Ishikawa (cell line): ENCODE results near the gene SPRTN.

ENCODE experiments used
- CEBPB ChIP-seq: IDR thresholded peaks from 2 replicates; pipeline ENCODE4 v1.6.1; 2012
- CREB1 ChIP-seq: IDR thresholded peaks from 2 replicates; pipeline ENCODE4 v1.6.1; 2012; ENCODE audit warnings: low read depth
- EGR1 ChIP-seq: IDR thresholded peaks from 2 replicates; pipeline ENCODE4 v1.6.1; 2012
- EP300 ChIP-seq: IDR thresholded peaks from 2 replicates; pipeline ENCODE4 v1.6.1; 2012; ENCODE audit warnings: borderline replicate concordance
- FOXM1 ChIP-seq: IDR thresholded peaks from 2 replicates; pipeline ENCODE4 v1.6.1; 2012; ENCODE audit warnings: low read depth, borderline replicate concordance
- NFIC ChIP-seq: IDR thresholded peaks from 2 replicates; pipeline ENCODE4 v1.6.1; 2012
- RAD21 ChIP-seq: IDR thresholded peaks from 2 replicates; pipeline ENCODE4 v1.6.1; 2012; ENCODE audit warnings: low read depth
- TAF1 ChIP-seq: IDR thresholded peaks from 2 replicates; pipeline ENCODE4 v1.6.1; 2012; ENCODE audit warnings: low read depth, mild to moderate bottlenecking
- TCF12 ChIP-seq: IDR thresholded peaks from 2 replicates; pipeline ENCODE4 v1.6.1; 2012; ENCODE audit warnings: low read depth
- TEAD4 ChIP-seq: IDR thresholded peaks from 2 replicates; pipeline ENCODE4 v1.6.1; 2012
- YY1 ChIP-seq: IDR thresholded peaks from 2 replicates; pipeline ENCODE4 v1.6.1; 2012; ENCODE audit warnings: low read depth
- ZBTB7A ChIP-seq: IDR thresholded peaks from 2 replicates; pipeline ENCODE4 v1.6.1; 2012; ENCODE audit warnings: low read depth
- TF ChIP-seq, protein P1 (sequence below): IDR thresholded peaks from 2 replicates; pipeline ENCODE4 v1.6.1; 2012; ENCODE audit warnings: low read depth, mild to moderate bottlenecking
- TF ChIP-seq, protein P2 (sequence below): IDR thresholded peaks from 2 replicates; pipeline ENCODE4 v1.6.1; 2012
- TF ChIP-seq, protein P3 (sequence below): IDR thresholded peaks from 2 replicates; pipeline ENCODE4 v1.6.1; 2012

SPRTN gene

DNA sequence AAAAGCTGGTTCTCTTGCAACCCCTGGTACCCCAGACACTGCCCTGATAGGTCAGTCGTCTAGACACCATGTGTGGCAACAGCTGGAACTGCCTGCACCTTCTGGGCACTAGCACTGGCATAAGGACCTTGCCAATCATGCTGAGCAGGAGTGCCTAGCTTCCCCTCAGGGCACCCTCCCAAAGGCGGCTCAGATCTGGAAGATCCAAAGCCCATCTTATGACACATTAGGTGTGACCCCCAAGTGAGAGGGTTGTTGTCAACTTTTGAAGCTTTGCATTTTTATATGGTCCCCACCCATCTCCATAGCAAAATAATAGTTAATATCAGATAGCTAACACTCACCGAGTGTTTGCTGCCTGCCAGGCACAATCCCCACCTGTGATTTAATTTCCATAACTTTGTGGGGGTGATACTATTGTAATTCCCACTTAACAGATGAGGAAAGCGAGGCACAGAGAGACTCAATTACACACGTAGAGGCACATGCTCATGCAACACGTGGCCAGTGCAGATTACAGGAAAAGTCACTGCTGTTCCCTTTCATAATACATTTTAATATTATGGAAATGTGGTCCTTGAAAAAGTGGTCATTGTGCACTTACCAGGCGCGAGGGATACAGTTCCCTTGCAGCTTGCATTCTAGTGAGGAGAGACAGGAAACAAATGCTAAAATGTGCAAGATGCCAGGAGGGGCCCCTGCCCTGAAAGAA is 26.2 kb upstream of the SPRTN start:
- TF ChIP-seq, protein P1, sequence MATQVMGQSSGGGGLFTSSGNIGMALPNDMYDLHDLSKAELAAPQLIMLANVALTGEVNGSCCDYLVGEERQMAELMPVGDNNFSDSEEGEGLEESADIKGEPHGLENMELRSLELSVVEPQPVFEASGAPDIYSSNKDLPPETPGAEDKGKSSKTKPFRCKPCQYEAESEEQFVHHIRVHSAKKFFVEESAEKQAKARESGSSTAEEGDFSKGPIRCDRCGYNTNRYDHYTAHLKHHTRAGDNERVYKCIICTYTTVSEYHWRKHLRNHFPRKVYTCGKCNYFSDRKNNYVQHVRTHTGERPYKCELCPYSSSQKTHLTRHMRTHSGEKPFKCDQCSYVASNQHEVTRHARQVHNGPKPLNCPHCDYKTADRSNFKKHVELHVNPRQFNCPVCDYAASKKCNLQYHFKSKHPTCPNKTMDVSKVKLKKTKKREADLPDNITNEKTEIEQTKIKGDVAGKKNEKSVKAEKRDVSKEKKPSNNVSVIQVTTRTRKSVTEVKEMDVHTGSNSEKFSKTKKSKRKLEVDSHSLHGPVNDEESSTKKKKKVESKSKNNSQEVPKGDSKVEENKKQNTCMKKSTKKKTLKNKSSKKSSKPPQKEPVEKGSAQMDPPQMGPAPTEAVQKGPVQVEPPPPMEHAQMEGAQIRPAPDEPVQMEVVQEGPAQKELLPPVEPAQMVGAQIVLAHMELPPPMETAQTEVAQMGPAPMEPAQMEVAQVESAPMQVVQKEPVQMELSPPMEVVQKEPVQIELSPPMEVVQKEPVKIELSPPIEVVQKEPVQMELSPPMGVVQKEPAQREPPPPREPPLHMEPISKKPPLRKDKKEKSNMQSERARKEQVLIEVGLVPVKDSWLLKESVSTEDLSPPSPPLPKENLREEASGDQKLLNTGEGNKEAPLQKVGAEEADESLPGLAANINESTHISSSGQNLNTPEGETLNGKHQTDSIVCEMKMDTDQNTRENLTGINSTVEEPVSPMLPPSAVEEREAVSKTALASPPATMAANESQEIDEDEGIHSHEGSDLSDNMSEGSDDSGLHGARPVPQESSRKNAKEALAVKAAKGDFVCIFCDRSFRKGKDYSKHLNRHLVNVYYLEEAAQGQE, result no peak
- TF ChIP-seq EGR1, result no peak
- TF ChIP-seq YY1, result no peak
- TF ChIP-seq TAF1, result no peak
- TF ChIP-seq TCF12, result no peak
- no peak for TF ChIP-seq CEBPB
- no peak for TF ChIP-seq TEAD4
- no peak for TF ChIP-seq CREB1
- TF ChIP-seq FOXM1, result no peak
- no peak for TF ChIP-seq ZBTB7A
- TF ChIP-seq EP300, result no peak

DNA sequence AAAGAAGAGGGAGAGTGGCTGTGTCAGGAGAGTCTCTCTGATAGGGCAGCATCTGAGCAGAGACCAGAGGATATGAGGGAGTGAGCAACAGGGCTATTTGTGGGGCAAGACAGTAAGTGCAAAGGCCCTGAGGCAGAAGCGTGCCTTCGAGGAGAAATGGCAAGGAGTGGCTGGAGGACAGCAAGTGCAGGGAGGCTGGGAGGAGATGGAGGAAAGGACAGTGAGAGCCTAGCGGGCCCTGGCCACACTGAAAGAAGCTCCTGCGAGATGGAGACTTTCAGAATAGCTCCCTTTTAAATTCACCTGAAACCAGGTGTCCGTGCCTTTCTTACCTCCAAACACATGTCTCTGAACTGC is 25.7 kb upstream of the SPRTN start:
- TF ChIP-seq TCF12, result no peak
- TF ChIP-seq, protein P2, sequence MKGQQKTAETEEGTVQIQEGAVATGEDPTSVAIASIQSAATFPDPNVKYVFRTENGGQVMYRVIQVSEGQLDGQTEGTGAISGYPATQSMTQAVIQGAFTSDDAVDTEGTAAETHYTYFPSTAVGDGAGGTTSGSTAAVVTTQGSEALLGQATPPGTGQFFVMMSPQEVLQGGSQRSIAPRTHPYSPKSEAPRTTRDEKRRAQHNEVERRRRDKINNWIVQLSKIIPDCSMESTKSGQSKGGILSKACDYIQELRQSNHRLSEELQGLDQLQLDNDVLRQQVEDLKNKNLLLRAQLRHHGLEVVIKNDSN, result no peak
- TF ChIP-seq, protein P3, sequence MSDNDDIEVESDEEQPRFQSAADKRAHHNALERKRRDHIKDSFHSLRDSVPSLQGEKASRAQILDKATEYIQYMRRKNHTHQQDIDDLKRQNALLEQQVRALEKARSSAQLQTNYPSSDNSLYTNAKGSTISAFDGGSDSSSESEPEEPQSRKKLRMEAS, result no peak
- TF ChIP-seq, protein P1, result no peak
- no peak for TF ChIP-seq FOXM1
- TF ChIP-seq ZBTB7A, result no peak
- TF ChIP-seq EGR1, result no peak
- TF ChIP-seq NFIC, result no peak

DNA sequence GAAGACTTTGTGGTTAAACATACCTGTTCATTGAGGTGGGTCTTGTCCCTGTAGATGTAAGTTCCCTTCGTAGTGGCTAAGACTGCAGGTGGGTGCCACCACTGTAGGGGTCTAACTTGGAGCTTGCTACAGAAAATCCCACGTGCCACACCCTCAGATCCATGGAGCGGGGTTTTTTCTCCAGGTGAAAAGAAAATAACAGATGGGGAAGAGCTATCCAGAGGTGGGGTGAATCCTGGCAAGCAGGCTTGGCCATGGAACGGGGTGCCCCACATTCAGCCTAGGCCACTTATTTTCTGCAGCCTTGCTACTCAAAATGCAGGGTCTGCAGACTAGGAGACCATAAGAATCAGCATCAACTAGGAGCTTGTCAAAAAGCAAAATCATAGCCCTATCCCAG is 24.4 kb upstream of the SPRTN start:
- TF ChIP-seq, protein P1, result no peak
- TF ChIP-seq RAD21 (no peak), YY1 (no peak), NFIC (no peak), EP300 (no peak), FOXM1 (no peak), EGR1 (no peak), CEBPB (no peak), ZBTB7A (no peak), TAF1 (no peak), CREB1 (no peak), TCF12 (no peak), TEAD4 (no peak)
- TF ChIP-seq, protein P2, result no peak
- TF ChIP-seq, protein P3, result no peak

DNA sequence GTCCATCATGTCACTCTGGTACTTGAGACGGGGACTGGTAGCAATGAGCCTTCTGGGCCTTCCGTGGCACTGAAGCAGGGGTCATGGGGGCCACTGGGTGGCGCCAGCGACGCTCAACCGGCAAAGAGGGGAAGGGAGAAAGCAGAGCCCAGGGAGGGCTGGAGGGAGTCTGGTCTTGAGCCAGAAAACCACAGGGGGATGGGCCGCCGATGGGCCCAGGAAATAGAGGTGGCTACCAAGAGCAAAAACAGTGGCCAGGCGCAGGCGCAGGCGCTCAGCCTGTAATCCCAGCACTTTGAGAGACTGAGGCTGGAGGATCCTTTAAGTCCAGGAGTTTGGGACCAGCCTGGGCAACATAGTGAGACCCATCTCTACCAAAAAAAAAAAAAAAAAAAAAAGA is 22.2 kb upstream of the SPRTN start:
- peak; percentile 57 for TF ChIP-seq RAD21
- TF ChIP-seq, protein P3, result no peak
